Keratinocyte (primary cell): ENCODE results near the gene CFAP100. TPM values are rescaled to one million over a fixed set of nuclear protein-coding genes. Genes with fewer than 3 reads are reported as not detected.

Experiments
- DNase-seq: peaks from one replicate; pipeline ENCODE4 v3.0.0-alpha.2; 2011; ENCODE audit warnings: low read depth, missing footprints, low spot score
- FAIRE-seq: peaks from 2 replicates; lab custom pipeline; 2011; peaks lifted over from hg19 to GRCh38; lab: Jason Lieb, UNC
- H2AFZ ChIP-seq: 2 replicates; pipeline ENCODE4 v1.6.0; 2012; ENCODE audit warnings: low read length, control low read depth, inconsistent platforms; ENCODE audit not compliant: control insufficient read depth
- H3K27ac ChIP-seq: 2 replicates; pipeline ENCODE4 v1.5.1; 2011; ENCODE audit warnings: low read length; ENCODE audit not compliant: control insufficient read depth, insufficient read depth
- H3K27me3 ChIP-seq: 3 replicates; pipeline ENCODE4 v1.6.0; 2011; ENCODE audit warnings: low read length; ENCODE audit not compliant: control insufficient read depth, insufficient read depth; ENCODE audit errors: extremely low read depth
- H3K36me3 ChIP-seq, 2 experiments: 2 replicates in 1 of 2; 3 replicates in 1 of 2; pipeline ENCODE4 v1.5.1; 2011; ENCODE audit warnings: low read length in 2 of 2, mild to moderate bottlenecking in 1 of 2; ENCODE audit not compliant: control insufficient read depth in 2 of 2, insufficient read depth in 2 of 2; ENCODE audit errors: extremely low read depth in 1 of 2
- H3K4me1 ChIP-seq: 3 replicates; pipeline ENCODE4 v1.5.1; 2011; ENCODE audit warnings: low read length; ENCODE audit not compliant: control insufficient read depth, insufficient read depth; ENCODE audit errors: extremely low read depth
- H3K4me2 ChIP-seq: 3 replicates; pipeline ENCODE4 v1.6.0; 2011; ENCODE audit warnings: low read depth, low read length; ENCODE audit not compliant: control insufficient read depth, insufficient read depth; ENCODE audit errors: extremely low read depth
- H3K4me3 ChIP-seq, 3 experiments: fragments of 200-600 bp in 1 of 3; sonication (generic) in 1 of 3; 2 replicates in 2 of 3; 3 replicates in 1 of 3; pipeline ENCODE4 v1.5.1; 2011 to 2016; ENCODE audit warnings: low read length in 3 of 3, mild to moderate bottlenecking in 3 of 3, control low read depth in 2 of 3, inconsistent platforms in 1 of 3, low read depth in 1 of 3, mixed read lengths in 1 of 3, mixed run types in 1 of 3, moderate library complexity in 1 of 3; ENCODE audit not compliant: control insufficient read depth in 2 of 3, insufficient read depth in 2 of 3; ENCODE audit errors: extremely low read depth in 1 of 3
- H3K79me2 ChIP-seq: 2 replicates; pipeline ENCODE4 v1.6.0; 2012; ENCODE audit warnings: low read length; ENCODE audit not compliant: control insufficient read depth, insufficient read depth
- H3K9ac ChIP-seq: 3 replicates; pipeline ENCODE4 v1.6.0; 2011; ENCODE audit warnings: low read length; ENCODE audit not compliant: control insufficient read depth, insufficient read depth; ENCODE audit errors: extremely low read depth
- H3K9me1 ChIP-seq: 3 replicates; pipeline ENCODE4 v1.6.0; 2011; ENCODE audit warnings: low read length; ENCODE audit not compliant: control insufficient read depth, insufficient read depth; ENCODE audit errors: extremely low read depth
- H3K9me3 ChIP-seq: 2 replicates; pipeline ENCODE4 v1.5.1; 2012; ENCODE audit warnings: low read depth, low read length; ENCODE audit not compliant: control insufficient read depth
- H4K20me1 ChIP-seq: 3 replicates; pipeline ENCODE4 v1.6.0; 2011; ENCODE audit warnings: low read length; ENCODE audit not compliant: control insufficient read depth, insufficient read depth; ENCODE audit errors: extremely low read depth
- CTCF ChIP-seq, 3 experiments: IDR thresholded peaks in 1 of 3; conservative IDR thresholded peaks in 1 of 3; optimal IDR thresholded peaks in 1 of 3; 2 replicates in 2 of 3; 3 replicates in 1 of 3; pipeline versions ENCODE3 to v1.5.1; 2011; ENCODE audit warnings: low read length in 3 of 3, mild to moderate bottlenecking in 3 of 3, moderate library complexity in 2 of 3, control low read depth in 1 of 3, inconsistent platforms in 1 of 3; ENCODE audit not compliant: insufficient read depth in 2 of 3; ENCODE audit errors: extremely low read depth in 1 of 3
- EZH2 ChIP-seq: IDR thresholded peaks from one replicate; pipeline ENCODE4 v1.6.1; 2012; ENCODE audit warnings: inconsistent platforms, mild to moderate bottlenecking, low read length, moderate library complexity
- dilution Hi-C: fragments of 300-500 bp; cut with MboI; formaldehyde crosslinking; loops from one replicate; pipeline ENCODE4 v1.7.0; 2020; ENCODE audit warnings: low sequenced_read_pairs; ENCODE audit not compliant: extremely low pct_ligation_motif_present
- polyA plus RNA-seq, 5 experiments: library from polyadenylated mRNA; depleted of rRNA in 3 of 5; stranded (reverse) in 3 of 5; stranded (forward) in 1 of 5; unstranded in 1 of 5; fragments of >200 nt; gene quantifications; 1 replicate in 1 of 5; 2 replicates in 3 of 5; 3 replicates in 1 of 5; pipeline versions ENCODE4 v1.2.1 to v1.2.3, GENCODE V29; 2011 to 2012; ENCODE audit warnings: missing spikeins in 2 of 5, low read depth in 1 of 5, low replicate concordance in 1 of 5

Gene CFAP100
- polyA plus RNA-seq, 1 donor (not counting 4 experiments of a cell fraction or from before 2014, with no cell fraction given): not detected

- no peak overlapping the region for H3K9ac ChIP-seq
- no peak overlapping the region for H3K27ac ChIP-seq
- FAIRE-seq (no peak), DNase-seq (no peak)
- H3K4me2 ChIP-seq: no peak overlapping the region
- no peak overlapping the region for H3K4me3 ChIP-seq
- TF ChIP-seq EZH2 (no peak), CTCF (optimal IDR thresholded peaks at IDR 0.05 in 1 of 3, IDR thresholded peaks at IDR 0.05 in 1 of 3, conservative IDR thresholded peaks at IDR 0.05 in 1 of 3; ENCODE audit: extremely low read depth in 1 of 3, insufficient read depth in 2 of 3, low read length in 3 of 3) (no peak)
- H3K79me2 ChIP-seq: no peaks in the 10 kb centered on the region
- H3K4me1 ChIP-seq: peaks cover 14% of the 10 kb centered on the region
- no peaks in the 10 kb centered on the region for H4K20me1 ChIP-seq
- no peaks in the 10 kb centered on the region for H3K27me3 ChIP-seq
- H3K9me1 ChIP-seq: no peaks in the 10 kb centered on the region
- no peaks in the 10 kb centered on the region for H3K9me3 ChIP-seq
- H2AFZ ChIP-seq: no peak overlapping the region
- H3K36me3 ChIP-seq: no peaks in the 10 kb centered on the region
- dilution Hi-C loops: no loop called here
These were observed 88.0 kb downstream of the CFAP100 start for GRCh38 chr3:126482503-126483255.

- Histone ChIP-seq H3K4me2 (no peak overlapping the region), H3K4me1 (peaks cover 14% of the 10 kb centered on the region), H3K27me3 (no peaks in the 10 kb centered on the region), H3K79me2 (no peaks in the 10 kb centered on the region), H3K36me3 (no peaks in the 10 kb centered on the region), H4K20me1 (no peaks in the 10 kb centered on the region), H3K9me3 (no peaks in the 10 kb centered on the region), H3K9ac (no peak overlapping the region), H3K27ac (no peak overlapping the region), H3K4me3 (no peak overlapping the region), H3K9me1 (no peaks in the 10 kb centered on the region), H2AFZ (no peak overlapping the region)
- no peak for DNase-seq
- dilution Hi-C loops: no loop called here
- no peak for FAIRE-seq
- no peak for TF ChIP-seq CTCF (optimal IDR thresholded peaks at IDR 0.05 in 1 of 3, IDR thresholded peaks at IDR 0.05 in 1 of 3, conservative IDR thresholded peaks at IDR 0.05 in 1 of 3; ENCODE audit: extremely low read depth in 1 of 3, insufficient read depth in 2 of 3, low read length in 3 of 3)
These were observed 88.6 kb downstream of the CFAP100 start for GRCh38 chr3:126483321-126483761.
